Progenitor cell of endocrine pancreas (in vitro differentiated cells): ENCODE measurements around the gene SPAG16. TPM values are rescaled to one million over a fixed set of nuclear protein-coding genes. Genes with fewer than 3 reads are reported as not detected.

ENCODE experiments used
- DNase-seq: peaks from one replicate; pipeline ENCODE4 v3.0.0; 2021; ENCODE audit warnings: low spot score; ENCODE audit not compliant: unreplicated experiment
- H3K27ac Mint-ChIP-seq: 2 replicates; pipeline ENCODE4 v1.8.0; 2021; ENCODE audit warnings: mild to moderate bottlenecking, moderate library complexity, mixed read lengths
- H3K27me3 Mint-ChIP-seq: 2 replicates; pipeline ENCODE4 v1.8.0; 2021; ENCODE audit warnings: mixed read lengths
- H3K36me3 Mint-ChIP-seq: 2 replicates; pipeline ENCODE4 v1.8.0; 2022; ENCODE audit warnings: mixed read lengths; ENCODE audit not compliant: insufficient read depth
- H3K4me1 Mint-ChIP-seq: 2 replicates; pipeline ENCODE4 v1.8.0; 2021; ENCODE audit warnings: low read depth, mixed read lengths
- H3K4me3 Mint-ChIP-seq: 2 replicates; pipeline ENCODE4 v1.8.0; 2021; ENCODE audit warnings: low read depth, mild to moderate bottlenecking, moderate library complexity, mixed read lengths
- H3K9me3 Mint-ChIP-seq: 2 replicates; pipeline ENCODE4 v1.8.0; 2021; ENCODE audit warnings: low read depth, mixed read lengths
- CTCF ChIP-seq: fragments of 200-600 bp; sonication (generic); IDR thresholded peaks from one replicate; pipeline ENCODE4 v1.5.0; 2021; ENCODE audit warnings: antibody characterized with exemption, mild to moderate bottlenecking; ENCODE audit not compliant: unreplicated experiment
- total RNA-seq: library from RNA; stranded (reverse); gene quantifications from 2 replicates; pipeline ENCODE4 v1.2.1, GENCODE V29; 2021

The SPAG16 gene
- total RNA-seq, 1 donor from 2014 or later: 52.8 TPM

- H3K9me3 Mint-ChIP-seq: no peaks in the 10 kb centered on the region
- H3K27me3 Mint-ChIP-seq: no peaks in the 10 kb centered on the region
- no peak overlapping the region for H3K4me3 Mint-ChIP-seq
- H3K36me3 Mint-ChIP-seq: no peaks in the 10 kb centered on the region
- DNase-seq: no peak
- H3K4me1 Mint-ChIP-seq: peaks cover 6% of the 10 kb centered on the region
- H3K27ac Mint-ChIP-seq: no peak overlapping the region
- no peak for TF ChIP-seq CTCF
Measured at GRCh38 chr2:213496226-213496625, 212.0 kb downstream of the SPAG16 start.

GRCh38 chr2:213500881-213501280 lies 216.6 kb downstream of the SPAG16 start:
- Mint-ChIP-seq H3K4me3 (no peak overlapping the region), H3K4me1 (no peaks in the 10 kb centered on the region), H3K27me3 (no peaks in the 10 kb centered on the region), H3K27ac (no peak overlapping the region), H3K9me3 (no peaks in the 10 kb centered on the region), H3K36me3 (no peaks in the 10 kb centered on the region)
- no peak for TF ChIP-seq CTCF
- DNase-seq: no peak

GRCh38 chr2:213524164-213524563 lies 239.9 kb downstream of the SPAG16 start:
- peaks cover 36% of the 10 kb centered on the region for H3K9me3 Mint-ChIP-seq
- no peak for TF ChIP-seq CTCF
- H3K27ac Mint-ChIP-seq: no peak overlapping the region
- no peak overlapping the region for H3K4me3 Mint-ChIP-seq
- no peak for DNase-seq
- H3K4me1 Mint-ChIP-seq: no peaks in the 10 kb centered on the region
- no peaks in the 10 kb centered on the region for H3K27me3 Mint-ChIP-seq
- peaks cover 12% of the 10 kb centered on the region for H3K36me3 Mint-ChIP-seq

- Mint-ChIP-seq H3K36me3 (peaks cover 2% of the 10 kb centered on the region), H3K4me3 (no peak overlapping the region), H3K9me3 (no peaks in the 10 kb centered on the region), H3K4me1 (peaks cover 13% of the 10 kb centered on the region), H3K27me3 (no peaks in the 10 kb centered on the region), H3K27ac (peak overlapping the region; percentile 25)
- no peak for TF ChIP-seq CTCF
- no peak for DNase-seq
Measured at GRCh38 chr2:213537579-213537978, 253.3 kb downstream of the SPAG16 start.

GRCh38 chr2:213544940-213545339 lies 260.7 kb downstream of the SPAG16 start:
- Mint-ChIP-seq H3K4me3 (no peak overlapping the region), H3K4me1 (no peaks in the 10 kb centered on the region), H3K27ac (no peak overlapping the region), H3K27me3 (no peaks in the 10 kb centered on the region), H3K9me3 (peaks cover 10% of the 10 kb centered on the region), H3K36me3 (no peaks in the 10 kb centered on the region)
- DNase-seq: no peak
- TF ChIP-seq CTCF: no peak

GRCh38 chr2:213545481-213545880 lies 261.2 kb downstream of the SPAG16 start:
- H3K27ac Mint-ChIP-seq: no peak overlapping the region
- no peak for DNase-seq
- no peaks in the 10 kb centered on the region for H3K27me3 Mint-ChIP-seq
- no peaks in the 10 kb centered on the region for H3K36me3 Mint-ChIP-seq
- H3K4me1 Mint-ChIP-seq: no peaks in the 10 kb centered on the region
- TF ChIP-seq CTCF: no peak
- no peak overlapping the region for H3K4me3 Mint-ChIP-seq
- peaks cover 10% of the 10 kb centered on the region for H3K9me3 Mint-ChIP-seq
